GM12865 (cell line): Measurements from ENCODE around the gene QSER1.

ENCODE experiments used
- DNase-seq: peaks from one replicate; pipeline ENCODE4 v3.0.0; 2010; ENCODE audit warnings: low read depth
- H3K4me3 ChIP-seq: 2 replicates; pipeline ENCODE4 v1.5.1; 2011; ENCODE audit warnings: mild to moderate bottlenecking, low read depth, low read length, control low read depth
- TF ChIP-seq, protein P1 (sequence below): IDR thresholded peaks from 2 replicates; pipeline ENCODE4 v1.5.1; 2011; ENCODE audit warnings: low read length, control low read depth, low read depth, inconsistent platforms; ENCODE audit not compliant: insufficient read depth; ENCODE audit errors: missing control alignments

Gene QSER1

DNA sequence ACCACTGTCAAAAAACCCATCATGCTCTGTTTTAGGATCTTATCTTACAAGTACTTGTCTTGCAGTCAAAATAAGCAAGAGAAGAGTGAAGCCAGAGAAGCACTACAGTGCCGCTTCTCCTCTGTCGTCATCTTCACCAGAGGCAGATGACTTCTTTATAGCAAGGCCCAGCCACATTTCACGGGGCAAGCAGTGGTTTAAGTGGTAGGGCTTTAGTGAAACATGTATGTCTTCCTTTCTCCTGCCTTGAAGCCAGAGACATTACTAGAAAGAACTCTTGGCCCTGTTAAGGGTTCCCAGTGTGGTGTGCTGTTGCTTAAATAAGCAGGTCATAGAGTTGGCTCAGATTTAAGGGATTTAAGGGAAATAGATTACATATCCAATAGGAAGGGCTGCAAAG is 80.2 kb downstream of the QSER1 start:
- no peak overlapping the region for H3K4me3 ChIP-seq
- TF ChIP-seq, protein P1, sequence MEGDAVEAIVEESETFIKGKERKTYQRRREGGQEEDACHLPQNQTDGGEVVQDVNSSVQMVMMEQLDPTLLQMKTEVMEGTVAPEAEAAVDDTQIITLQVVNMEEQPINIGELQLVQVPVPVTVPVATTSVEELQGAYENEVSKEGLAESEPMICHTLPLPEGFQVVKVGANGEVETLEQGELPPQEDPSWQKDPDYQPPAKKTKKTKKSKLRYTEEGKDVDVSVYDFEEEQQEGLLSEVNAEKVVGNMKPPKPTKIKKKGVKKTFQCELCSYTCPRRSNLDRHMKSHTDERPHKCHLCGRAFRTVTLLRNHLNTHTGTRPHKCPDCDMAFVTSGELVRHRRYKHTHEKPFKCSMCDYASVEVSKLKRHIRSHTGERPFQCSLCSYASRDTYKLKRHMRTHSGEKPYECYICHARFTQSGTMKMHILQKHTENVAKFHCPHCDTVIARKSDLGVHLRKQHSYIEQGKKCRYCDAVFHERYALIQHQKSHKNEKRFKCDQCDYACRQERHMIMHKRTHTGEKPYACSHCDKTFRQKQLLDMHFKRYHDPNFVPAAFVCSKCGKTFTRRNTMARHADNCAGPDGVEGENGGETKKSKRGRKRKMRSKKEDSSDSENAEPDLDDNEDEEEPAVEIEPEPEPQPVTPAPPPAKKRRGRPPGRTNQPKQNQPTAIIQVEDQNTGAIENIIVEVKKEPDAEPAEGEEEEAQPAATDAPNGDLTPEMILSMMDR, result no peak
- DNase-seq, result no peak

DNA sequence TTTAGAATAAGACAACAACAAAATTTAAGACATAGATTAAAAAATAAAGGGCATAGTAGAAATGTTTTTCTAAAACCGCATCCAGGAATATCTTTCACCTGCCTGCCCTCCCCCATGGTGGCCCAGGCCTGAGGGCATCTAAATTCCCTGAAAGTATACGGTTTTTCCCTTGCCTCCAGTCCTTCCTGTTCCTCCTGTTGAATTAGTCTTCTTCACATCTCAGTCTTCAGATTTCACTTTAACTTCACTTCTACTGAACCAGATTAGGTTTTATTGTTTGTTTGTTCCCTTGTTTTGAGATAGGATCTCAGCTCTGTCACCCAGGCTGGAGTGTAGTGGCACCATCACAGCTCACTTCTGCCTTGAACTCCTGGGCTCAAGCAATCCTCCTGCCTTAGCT is 90.0 kb downstream of the QSER1 start:
- TF ChIP-seq, protein P1, result no peak
- no peak for DNase-seq

DNA sequence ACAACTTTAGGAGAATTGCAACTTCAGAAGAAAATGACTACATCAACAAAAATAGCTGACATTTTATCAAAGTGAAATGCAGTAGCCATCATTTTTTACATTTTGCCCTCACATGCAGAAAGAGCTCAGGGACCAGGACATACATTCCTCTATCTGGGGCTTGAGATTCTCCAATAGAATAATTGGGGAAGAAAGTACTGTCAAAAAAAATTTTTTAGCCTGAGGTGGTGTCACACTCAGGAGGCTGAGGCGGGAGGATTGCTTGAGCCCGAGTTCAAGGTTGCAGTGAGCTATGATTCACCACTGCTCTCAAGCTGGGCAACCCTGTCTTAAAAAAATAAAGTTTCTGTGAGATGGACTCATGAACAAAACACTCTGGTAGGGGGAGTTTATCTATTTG is 90.9 kb downstream of the QSER1 start:
- TF ChIP-seq, protein P1, result no peak
- H3K4me3 ChIP-seq, result no peak overlapping the region
- no peak for DNase-seq

More for the DNA sequence above, 90.0 kb downstream of the QSER1 start:
- H3K4me3 ChIP-seq, result no peak overlapping the region

DNA sequence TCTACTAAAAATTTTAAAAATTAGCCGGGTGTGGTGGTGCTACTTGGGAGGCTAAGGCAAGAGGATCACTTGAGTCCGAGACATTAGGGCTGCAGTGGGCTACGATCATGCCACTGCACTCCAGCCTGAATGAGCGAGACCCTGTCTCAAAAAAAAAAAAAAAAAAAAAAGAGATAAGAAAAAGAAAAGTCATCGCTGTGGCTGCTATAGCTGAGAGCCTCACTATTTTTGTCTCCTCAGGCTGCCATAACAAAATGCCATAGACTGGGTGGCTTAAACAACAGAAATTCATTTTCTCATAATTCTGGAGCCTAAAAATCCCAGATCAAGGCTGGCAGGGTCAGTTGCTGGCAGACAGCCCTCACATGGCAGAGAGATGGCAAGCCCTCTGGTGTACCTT is 93.0 kb downstream of the QSER1 start:
- DNase-seq, result no peak
- TF ChIP-seq, protein P1, result no peak
- H3K4me3 ChIP-seq, result no peak overlapping the region

DNA sequence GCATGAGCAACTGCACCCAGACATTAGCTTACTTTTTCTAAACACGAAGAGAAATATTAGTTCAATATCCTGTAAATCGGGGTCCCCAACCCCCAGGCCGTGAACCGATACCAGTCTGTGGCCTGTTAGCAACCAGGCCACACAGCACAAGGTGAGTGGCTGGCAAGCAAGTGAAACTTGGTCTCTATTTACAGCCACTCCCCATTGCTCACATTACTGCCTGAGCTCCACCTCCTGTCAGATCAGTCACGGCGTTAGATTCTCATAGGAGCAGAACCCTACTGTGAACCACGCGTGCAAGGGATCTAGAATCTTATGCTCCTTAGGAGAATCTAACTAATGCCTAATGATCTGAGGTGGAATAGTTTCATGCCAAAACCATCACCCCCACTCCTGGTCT is 95.2 kb downstream of the QSER1 start:
- TF ChIP-seq, protein P1, result no peak
- DNase-seq, result no peak
- H3K4me3 ChIP-seq, result no peak overlapping the region

DNA sequence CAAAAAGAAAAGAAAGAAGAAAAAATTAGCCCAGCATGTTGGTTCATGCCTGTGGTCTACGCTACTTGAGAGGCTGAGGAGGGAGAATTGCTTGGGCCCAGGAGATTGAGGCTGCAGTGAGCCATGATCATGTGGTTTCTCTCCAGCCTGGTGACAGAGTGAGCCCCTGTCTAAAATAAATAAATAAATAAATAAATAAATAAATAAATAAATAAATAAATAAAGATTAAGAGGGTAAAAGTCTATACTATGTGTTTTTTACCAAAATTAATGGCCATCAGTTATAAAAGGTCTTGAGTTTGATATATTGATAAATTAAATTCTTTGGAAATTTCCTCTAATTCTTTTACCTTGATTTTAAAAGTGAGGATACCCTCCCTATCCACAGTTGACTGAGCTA is 97.9 kb downstream of the QSER1 start:
- TF ChIP-seq, protein P1, result no peak
- H3K4me3 ChIP-seq, result no peak overlapping the region
- no peak for DNase-seq

DNA sequence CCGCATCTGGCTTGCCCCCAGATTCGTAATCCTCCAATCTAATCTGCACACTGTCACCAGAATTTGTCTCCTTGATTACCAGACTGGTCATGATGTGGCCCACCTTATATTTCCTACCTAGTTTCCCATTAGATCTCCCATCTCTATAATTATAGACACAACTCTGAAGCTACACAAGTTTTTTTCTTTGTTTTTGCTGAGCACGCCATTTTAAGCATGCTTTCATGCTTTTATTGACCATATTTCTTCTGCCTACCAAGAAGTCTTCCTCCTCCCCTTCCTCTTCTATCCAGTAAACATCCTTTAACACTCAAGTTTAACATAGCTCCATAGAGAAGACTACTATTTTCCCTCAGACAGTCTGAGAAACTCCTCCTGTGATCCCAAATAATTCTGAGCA is 98.8 kb downstream of the QSER1 start:
- H3K4me3 ChIP-seq, result no peak overlapping the region
- DNase-seq, result no peak
- TF ChIP-seq, protein P1, result no peak
